SW480 (cell line): ENCODE measurements around the gene AOX1.
"Not testable (repeated sequence)": the region's sequence is repeated elsewhere in the genome, so short reads cannot be mapped to it uniquely, and the experiment has no call there.

Experiments
- DNase-seq: peaks from one replicate; pipeline ENCODE4 v3.0.0-alpha.2; 2016; ENCODE audit warnings: low spot score

AOX1 gene

GRCh38 chr2:200702044-200702443, 116.2 kb downstream of the AOX1 start:
- DNase-seq, result no peak

- peak; percentile 62 for DNase-seq
Observed at GRCh38 chr2:200702646-200703118, 116.9 kb downstream of the AOX1 start.

GRCh38 chr2:200703127-200703925, 117.5 kb downstream of the AOX1 start:
- peak; percentile 76 for DNase-seq

GRCh38 chr2:200703926-200704637, 118.3 kb downstream of the AOX1 start:
- no peak for DNase-seq

- DNase-seq, result no peak
Observed at GRCh38 chr2:200705305-200706041, 119.7 kb downstream of the AOX1 start.

GRCh38 chr2:200708943-200709342, 123.1 kb downstream of the AOX1 start:
- DNase-seq, result peak; percentile 37

GRCh38 chr2:200713003-200713703, 127.3 kb downstream of the AOX1 start:
- peak; percentile 98 for DNase-seq

- no peak for DNase-seq
Observed at GRCh38 chr2:200713704-200714064, 127.9 kb downstream of the AOX1 start.

GRCh38 chr2:200715014-200715413, 129.2 kb downstream of the AOX1 start:
- not testable (repeated sequence) for DNase-seq

GRCh38 chr2:200716386-200716785, 130.6 kb downstream of the AOX1 start:
- DNase-seq, result no peak
